ENCODE measurements around the gene ABCA10.

The ABCA10 gene

DNA sequence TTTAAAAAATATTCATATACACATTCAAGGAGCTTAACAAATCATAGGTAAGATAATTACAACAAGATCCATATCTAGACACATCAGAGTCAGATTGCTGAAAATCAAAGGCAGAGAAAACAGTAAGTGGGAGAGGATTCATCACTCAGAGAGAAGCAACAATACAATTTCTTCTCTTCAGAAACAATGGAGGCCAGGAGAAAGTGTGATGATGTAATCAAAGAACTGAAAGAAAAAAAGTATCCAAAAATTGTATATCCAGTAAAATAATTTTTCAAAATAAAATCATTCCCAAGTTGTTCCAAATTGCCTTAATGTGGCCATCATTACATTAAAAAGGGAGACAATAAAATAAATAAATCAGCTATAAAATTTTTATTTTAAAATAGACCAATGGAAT lies 69.2 kb downstream of the ABCA10 start:
- no peak for DNase-seq

DNA sequence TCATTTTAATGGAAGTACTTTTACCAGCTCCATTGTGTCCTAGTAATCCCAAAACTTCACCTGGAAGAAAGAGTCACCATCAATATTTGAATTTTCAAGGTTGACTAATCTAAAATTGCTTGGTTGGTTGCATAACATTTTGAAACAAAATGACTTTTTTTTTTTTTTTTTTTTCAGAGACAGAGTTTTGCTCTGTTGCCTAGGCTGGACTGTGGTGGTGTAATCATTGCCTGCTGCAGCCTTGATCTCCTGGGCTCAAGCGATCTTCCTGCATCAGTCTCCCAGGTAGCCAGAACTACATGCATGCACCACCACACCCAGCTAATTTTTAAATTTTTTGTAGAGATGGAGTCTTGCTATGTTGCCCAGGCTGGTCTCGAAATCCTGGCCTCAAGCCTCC lies 74.4 kb downstream of the ABCA10 start:
- no peak for DNase-seq

DNA sequence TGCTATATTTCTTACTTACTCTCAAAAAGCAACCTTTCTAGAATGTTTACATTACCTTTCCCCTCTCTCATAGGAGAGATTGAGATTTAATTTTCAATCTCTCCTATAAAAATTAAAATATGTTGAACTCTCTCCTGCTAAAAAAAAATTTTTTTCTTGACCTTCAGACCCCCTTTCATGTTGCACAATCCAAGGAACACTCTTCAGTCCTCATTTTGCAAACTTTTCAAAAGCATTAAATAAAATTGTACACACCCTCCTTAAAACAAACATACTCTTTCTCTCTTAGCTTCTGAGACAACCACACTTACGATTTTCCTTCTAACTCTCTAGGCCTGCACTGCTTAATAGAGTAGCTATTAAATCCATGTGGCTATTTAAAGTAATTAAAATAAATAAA lies 78.3 kb downstream of the ABCA10 start:
- DNase-seq = no peak

DNA sequence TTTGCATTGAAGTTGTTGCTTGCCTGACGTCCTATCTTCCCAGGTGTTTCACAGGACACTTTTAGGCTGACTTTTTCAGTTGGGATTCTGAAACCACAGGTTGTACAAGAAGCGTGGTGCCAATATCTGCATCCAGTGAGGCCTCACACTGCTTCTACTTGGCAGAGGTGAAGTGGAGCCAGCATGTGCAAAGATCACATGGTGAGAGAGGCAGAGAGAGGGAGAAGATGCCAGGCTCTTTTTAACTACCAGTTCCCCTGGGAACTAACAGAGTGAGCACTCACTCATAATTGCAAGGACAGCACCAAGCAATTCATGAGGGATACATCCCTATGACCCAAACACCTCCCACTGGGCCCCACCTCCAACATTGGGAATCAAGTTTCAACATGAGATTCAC lies 81.2 kb downstream of the ABCA10 start:
- no peak for DNase-seq

DNA sequence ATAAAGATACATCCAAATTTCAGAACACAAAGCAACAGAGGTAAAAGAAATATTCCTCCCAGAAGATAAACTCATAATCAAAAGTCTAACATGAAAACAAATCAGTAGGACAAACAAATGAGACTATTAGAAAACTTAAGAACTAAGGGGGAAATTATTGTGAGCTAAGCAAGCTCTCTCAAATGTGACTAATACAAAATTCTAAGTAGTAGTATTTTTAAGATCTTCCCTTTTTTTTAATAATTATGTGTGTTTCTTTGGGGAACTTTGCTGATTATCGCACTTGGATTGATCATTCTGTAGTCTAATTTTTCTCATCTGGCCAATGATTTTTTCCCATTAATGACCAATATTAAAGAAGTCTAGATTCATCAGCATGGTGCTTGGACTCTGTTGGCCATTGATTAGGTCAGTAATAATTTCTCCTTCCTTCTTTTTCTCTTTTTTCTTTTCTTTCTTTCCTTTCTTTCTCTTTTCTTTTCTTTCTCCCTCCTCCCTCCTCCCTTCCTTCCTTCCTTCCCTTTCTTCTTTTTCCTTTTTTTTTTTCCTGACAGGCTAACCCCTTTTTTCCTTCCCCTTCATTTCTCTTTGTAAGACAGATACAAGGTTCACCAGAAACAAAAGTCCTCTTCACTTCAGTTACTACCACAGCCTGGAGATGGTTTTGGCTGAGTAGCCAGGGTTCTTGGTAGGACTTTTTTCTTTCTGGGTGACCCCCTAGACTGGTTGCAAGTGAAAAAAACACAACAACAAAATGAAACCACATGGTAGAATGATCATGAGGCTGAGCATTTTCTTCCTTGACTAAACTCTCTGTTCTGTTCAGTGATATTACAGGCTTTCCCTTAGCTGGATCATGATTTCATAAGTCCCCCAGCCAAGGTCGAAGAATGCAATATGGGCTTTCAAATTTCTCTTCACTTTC lies 84.0 kb downstream of the ABCA10 start:
- no peak for DNase-seq

DNA sequence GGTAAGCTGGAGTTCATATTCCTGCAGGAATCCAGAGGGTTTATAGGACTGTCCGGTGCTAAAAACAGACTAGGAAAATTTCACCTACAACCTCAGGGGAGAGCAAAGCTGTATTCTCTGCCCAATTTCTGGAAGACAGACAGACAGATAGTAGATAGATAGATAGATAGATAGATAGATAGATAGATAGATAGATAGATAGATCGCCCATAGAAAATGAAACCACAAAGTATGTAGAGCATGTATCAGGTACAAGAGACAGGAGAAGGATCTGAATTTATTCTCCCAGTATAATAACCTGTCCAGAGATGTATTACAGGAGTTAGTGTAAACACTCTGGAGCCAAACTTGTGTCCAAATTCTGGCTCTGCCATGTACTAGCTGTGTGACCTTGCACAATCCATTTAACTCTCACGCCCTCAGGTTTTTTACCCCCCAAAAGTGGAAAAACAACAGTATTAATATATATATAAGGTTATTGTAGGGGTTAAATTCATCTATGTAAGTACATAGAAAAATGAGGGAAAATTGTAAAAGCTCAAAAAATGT lies 84.9 kb downstream of the ABCA10 start:
- no peak for DNase-seq

DNA sequence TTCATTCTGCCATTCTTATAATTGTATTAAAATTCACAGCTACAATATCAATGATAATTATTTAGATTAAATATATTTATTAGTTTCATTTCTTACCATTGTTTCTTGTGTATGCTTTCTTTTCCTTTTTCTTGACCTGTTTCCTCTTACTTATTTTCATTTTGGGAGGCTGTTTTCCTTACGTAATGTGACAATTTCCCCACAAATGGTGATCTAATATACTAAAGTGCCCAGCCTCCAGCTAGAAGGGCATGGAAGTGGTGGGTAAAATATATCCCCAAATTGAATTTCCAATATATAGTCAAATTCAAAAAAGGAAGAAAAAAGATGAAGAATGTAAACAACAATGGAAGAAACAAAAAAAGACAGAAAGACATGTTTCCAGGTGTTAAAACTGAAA lies 85.5 kb downstream of the ABCA10 start:
- DNase-seq = no peak

DNA sequence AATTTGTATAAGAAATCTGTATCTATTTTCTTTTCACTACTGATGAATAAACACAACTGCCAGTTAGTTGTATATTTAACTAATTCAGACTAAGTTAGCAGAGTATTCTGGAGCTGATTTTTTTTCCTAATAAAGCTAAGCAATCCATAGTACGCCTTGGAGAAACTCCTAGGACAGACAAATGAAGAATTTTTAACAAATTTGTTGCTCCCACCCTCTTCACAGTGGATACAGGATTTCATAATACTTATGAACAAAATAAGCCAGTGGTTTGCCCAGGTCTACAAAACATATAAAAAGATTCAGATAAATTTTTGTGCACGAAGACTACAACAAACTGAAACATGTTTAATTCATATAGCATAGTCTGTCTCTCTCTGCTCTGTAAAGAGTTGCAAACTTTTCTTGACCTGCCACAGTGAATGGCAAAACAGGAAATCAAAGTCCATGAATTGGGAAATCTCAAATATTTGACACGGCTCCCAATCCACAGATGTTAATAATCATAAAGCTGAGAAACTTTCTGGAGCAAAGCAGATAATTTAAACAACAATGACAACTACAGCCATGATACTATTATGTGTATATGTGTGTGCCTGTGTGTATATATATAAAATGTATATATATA lies 86.3 kb downstream of the ABCA10 start:
- no peak for DNase-seq

DNA sequence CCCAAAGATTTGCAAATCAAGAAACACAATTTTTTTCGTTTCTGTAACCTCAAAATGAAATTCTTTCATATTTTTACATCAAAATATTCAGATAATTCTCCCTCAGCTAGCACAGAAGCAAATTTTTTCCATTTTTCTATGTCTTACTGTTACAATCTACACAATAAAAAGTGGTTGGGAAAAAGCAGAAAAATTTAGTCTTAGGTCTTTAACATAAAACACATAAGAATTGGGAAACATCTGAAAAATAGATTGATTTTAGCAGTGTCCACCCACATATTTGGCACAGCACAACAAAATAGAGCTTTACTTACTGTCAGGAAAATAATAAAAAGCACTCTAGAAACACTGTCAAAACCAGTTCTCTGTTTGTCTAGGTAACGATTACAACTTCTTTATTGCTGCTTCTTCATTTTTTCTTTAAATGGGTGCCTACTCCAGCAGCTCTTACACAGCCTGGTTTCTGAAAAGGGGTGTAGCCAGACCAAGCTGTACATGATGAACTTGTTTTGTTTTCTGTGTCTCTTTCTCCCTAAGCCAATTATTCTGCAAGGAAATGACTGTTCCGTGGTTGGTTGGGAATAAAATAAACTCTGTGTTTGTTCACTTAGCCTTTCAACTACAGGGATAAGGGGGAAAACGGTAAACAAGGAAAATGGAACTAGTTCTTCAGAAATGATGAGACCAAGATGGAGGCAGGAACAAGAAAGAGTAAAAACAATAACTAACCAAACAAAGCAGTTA lies 87.0 kb downstream of the ABCA10 start, which contains the start of gene ABCA6:
Gene ABCA6 (minus strand): TSS at position 465 of the 744 bp plus-strand sequence. CDS start 1,192 bp downstream, outside the sequence.
- DNase-seq = no peak

DNA sequence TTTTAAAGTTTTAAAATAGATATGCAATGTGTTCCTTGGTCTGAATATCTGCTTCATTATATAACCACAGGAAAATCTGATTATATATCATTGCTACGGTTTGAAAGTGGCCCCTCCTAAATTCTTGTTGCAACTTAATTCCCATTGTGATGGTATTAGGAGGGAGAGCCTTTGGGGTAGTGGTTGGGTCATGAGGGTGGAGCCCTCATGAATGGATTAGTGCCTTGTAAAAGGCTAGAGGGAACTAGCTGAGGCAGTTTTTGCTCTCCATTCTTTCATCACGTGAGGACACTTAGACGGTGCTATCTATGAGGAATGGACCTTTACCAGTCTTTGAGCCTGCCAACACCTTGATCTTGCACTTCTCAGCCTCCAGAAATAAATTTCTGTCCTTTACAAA lies 94.5 kb downstream of the ABCA10 start:
- DNase-seq = no peak

DNA sequence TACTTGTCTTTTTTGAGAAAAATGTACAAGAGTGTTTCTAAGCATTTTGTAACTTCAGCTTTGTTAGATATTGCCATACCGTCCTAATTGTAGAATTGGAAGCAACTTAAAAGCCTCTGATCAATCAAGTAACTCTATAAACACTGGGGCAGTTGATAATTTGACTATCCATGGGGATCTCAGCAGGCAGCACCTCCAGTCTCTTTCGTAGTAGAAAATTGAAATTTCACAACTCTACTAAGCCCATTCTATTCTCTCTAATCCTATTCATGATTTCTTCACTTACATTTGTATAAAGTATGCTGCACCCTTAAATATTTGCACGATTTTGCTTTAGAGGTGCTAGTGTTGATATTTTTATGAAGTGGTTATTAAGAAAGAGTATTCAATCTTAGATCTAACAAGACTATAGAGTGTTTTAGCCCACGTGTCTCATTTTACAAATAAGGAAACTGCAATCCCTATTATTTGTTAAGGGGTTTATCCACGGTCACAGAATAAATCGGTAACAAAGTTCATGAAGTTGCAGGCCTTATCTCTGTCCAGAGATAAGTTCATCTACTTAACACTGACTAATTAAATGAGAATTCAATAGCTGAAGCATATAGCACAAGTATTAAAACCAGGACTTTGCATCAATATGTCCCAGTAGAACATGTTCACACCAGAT lies 97.9 kb downstream of the ABCA10 start:
- no peak for DNase-seq

DNA sequence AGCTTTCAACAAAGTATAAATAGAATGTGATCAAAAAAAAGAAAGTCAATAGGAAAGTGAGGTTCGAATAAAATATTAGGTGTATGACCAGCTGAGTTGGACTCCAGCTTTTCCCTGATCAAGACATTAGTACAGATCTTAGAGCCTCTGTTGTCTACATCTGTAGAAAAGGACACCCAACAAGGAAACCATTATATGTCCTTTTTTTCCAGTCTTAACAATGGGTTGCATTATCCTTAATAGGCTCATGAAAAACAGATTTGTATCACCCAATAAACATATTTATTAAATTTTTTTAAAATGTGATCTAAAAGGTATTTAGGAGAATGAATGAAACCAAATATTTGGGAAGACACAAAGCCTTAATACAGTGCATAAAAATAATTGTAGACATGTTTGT lies 105.0 kb downstream of the ABCA10 start:
- DNase-seq = no peak

DNA sequence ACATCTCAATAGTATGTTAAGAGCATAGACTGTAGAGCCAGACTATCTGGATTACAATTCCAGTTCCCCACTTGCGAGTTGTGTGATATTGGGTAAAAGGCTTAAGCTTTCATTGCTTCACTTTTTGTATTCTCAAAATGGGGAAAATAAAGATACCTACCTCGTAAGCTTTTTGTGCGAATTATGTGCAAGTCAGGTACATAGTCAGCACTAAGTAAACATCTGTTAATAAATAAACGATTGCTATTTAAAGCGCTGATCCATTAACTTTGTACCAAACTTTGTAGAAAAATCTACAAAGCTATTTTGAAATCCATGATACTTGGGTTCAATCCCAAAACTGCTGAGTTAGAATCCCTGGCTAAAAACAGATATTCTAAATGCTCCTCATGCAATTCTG lies 106.6 kb downstream of the ABCA10 start:
- no peak for DNase-seq

DNA sequence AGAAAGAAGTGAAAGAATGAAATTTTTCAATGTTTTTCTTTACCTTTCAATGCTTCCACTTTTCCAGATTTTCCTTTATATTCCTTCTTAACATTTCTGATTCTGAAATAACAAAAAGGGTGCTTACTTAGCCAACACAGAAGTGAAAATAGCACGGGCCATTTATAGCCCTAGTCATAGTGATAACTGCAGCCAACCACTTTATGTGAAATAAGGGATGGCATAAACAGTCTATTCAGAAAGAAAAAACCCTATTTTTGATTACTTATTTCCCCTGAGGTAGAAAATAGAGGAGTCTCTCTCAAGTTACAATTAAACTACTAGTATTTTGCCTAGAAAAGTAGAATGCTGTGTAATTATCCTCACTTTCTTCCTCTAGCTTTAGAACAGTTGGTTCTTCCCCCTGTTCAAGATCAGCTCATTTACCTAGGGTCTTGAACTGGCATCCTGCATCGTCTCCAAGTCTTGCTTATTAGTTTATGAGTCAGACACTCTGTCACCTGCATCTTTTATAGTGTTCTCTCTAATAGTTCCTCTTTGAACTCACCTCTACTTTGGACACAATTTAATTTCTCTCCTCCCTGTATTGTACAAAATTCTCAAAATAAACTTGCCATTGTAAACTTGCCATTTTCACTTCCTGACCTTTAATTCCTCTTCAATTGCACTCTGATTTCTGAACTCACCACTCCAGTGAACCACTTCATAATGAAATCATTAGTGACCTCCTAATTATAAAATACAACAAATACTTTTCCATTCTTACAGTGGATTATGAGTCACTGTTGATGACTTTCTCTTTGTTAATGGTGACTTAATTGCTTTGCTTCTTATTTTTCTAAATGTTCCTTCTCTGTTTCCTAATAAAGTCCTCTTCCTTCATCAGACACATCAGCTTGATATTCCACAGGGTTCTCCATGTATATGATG lies 110.5 kb downstream of the ABCA10 start:
- no peak for DNase-seq

DNA sequence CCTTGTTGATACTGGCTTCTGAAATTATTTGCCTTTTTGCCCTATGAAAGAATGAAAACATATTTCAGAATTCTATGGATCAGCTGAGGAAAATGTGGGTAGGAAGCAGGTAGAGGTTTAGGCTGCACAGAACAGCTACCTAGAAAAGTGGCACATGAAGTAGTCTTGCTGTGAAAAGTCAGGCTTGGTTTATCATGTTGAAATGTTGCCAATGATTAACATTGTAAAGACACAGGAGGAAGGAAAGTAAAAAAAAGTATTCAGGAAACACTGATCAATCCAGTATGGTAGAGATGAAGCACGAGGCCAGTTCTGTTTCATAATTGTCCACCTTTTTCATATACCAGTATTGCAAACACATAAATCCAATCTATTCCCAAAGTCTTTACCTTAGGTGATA lies 116.8 kb downstream of the ABCA10 start:
- no peak for DNase-seq

DNA sequence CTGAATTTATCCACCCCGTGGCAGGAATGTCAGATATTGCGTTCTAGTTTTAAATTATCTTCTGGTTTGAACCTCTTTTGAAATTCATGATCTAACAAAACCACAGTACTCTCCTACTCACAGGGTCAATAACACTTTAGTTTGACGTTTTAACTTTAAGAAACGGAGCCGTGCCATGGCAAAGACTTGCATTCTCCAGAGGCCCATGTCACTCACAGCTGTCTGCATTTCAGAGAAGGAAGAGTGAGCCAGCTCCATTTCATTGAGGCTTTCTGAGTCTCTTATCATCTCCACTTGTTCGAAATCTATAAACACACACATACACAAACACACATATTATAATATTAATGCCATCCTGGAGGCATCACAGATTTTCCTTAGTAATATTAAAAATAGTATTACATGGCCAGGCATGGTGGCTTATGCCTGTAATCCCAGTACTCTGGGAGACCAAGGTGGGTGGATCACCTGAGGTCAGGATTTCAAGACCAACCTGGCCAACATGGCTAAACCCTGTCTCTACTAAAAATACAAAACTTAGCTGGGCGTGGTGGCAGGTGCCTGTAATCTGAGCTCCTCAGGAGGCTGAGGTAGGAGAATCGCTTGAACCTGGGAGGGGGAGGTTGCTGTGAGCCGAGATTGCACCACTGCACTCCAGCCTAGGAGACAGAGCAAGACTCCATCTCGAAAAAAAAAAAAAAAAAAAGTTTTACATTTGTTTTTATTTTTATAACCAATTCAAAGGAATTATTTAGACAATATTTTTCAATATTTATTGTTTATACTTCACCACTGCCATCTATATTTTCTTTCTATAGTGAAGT lies 122.5 kb downstream of the ABCA10 start:
- no peak for DNase-seq

DNA sequence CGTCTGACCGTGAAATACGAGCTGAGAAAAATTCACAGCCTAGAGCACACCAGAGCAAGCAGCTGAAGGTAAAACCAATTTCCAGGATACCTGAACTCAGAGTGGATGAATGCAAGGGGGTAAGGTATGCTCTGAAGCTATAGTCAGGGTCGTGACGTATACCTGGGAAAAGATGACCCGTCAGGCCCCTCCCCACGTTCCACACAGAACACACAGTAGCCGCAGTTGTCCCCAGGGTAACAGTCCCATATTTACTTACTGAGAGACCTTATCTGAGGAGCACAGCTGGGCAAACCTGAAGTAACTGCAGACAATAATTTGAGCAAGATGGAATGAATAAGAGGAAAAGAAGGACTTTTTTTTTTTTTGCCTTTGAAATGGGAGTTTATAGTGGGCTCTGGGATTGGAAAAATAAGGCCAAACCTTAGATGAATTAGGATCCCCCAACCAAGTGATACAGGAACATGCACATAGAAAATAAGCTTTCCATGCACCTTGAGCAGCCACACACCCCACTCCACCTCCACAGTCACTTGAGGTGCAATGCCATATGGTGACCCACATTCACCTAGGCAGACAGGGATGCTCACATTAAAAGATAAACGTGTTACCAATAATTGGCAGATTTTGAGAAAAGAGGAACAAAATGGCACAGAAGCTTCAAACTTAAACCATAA lies 124.9 kb downstream of the ABCA10 start:
- no peak for DNase-seq

DNA sequence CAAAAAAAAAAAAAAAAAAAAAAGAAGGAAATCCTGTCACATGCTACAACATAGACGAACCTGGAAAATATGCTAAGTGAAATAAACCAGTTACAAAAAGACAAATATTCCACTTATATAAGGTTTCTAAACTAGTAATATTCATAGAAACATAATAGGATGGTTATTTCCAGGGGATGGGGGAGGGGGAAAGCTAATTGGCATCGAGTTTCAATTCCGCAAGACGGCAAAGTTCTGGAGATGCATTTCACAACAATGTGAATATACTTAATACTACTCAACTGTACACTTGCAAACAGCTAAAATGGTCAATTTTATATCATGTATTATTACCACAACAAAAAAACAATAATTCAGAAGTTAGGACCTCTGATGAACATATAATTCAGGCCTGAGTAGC lies 130.0 kb downstream of the ABCA10 start:
- no peak for DNase-seq
